Esophagus squamous epithelium (tissue), 5 donors: Measurements from ENCODE around the gene FBXL5. TPM values are rescaled to one million over a fixed set of nuclear protein-coding genes. Genes with fewer than 3 reads are reported as not detected.

Source experiments
- DNase-seq: peaks from one replicate; lab custom pipeline; 2025; lab: John Stamatoyannopoulos, UW
- H3K27ac ChIP-seq, 4 donors: fragments of 200-600 bp; sonication (generic); one replicate each; pipeline ENCODE4 v1.5.1; 2016 to 2019; ENCODE audit warnings: mild to moderate bottlenecking in 1 of 4
- H3K27me3 ChIP-seq, 4 donors: fragments of 200-600 bp; sonication (generic); 1 replicate in 3 of 4; 2 replicates in 1 of 4; pipeline versions ENCODE4 v1.5.1 to v1.6.0; 2017 to 2021; ENCODE audit warnings: antibody characterized with exemption in 1 of 4
- H3K36me3 ChIP-seq, 3 donors: fragments of 200-600 bp; sonication (generic); one replicate each; pipeline ENCODE4 v1.5.1; 2016 to 2019
- H3K4me1 ChIP-seq, 3 donors: fragments of 200-600 bp; sonication (generic); one replicate each; pipeline ENCODE4 v1.5.1; 2017 to 2019
- H3K4me3 ChIP-seq, 4 donors: fragments of 200-600 bp; sonication (generic); 1 replicate in 3 of 4; 2 replicates in 1 of 4; pipeline ENCODE4 v1.5.1; 2016 to 2019; ENCODE audit warnings: mild to moderate bottlenecking in 2 of 4, moderate library complexity in 1 of 4
- H3K9me3 ChIP-seq, 3 donors: fragments of 200-600 bp; sonication (generic); one replicate each; pipeline ENCODE4 v1.5.1; 2016 to 2019
- CTCF ChIP-seq, 6 experiments: fragments of 450-650 bp in 4 of 6; fragments of 200-600 bp in 2 of 6; sonication (generic) in 2 of 6; IDR thresholded peaks; one replicate each; pipeline ENCODE4 v1.5.1; 2016 to 2019; ENCODE audit warnings: antibody characterized with exemption in 6 of 6, mild to moderate bottlenecking in 4 of 6, moderate library complexity in 4 of 6
- POLR2A ChIP-seq, 4 donors: fragments of 450-650 bp; IDR thresholded peaks; one replicate each; pipeline ENCODE4 v1.6.1; 2017; ENCODE audit warnings: antibody characterized with exemption in 4 of 4, mild to moderate bottlenecking in 4 of 4, moderate library complexity in 3 of 4
- WGBS, 2 donors: methylation state at CpG; one replicate each; pipeline ENCODE4 v1.1.5; 2018; 5-methylcytosine and 5-hydroxymethylcytosine counted together
- intact Hi-C: fragments of 100-400 bp; cut with DNase I; formaldehyde crosslinking; loops from one replicate; pipeline ENCODE4 v1.15.0; 2022
- total RNA-seq, 4 donors: library from RNA; depleted of rRNA; stranded (reverse); fragments of >200 nt; gene quantifications; one replicate each; pipeline ENCODE4 v1.1.0, GENCODE V29; 2016
- donor health status: DM: yes; HTN: yes; CAD: no.

FBXL5 gene
- total RNA-seq, 4 donors from 2014 or later: 39.2 to 119 (median 72.3) TPM

GRCh38 chr4:15556511-15557092 is 98.6 kb downstream of the FBXL5 start:
- no peak for DNase-seq
- TF ChIP-seq CTCF (IDR thresholded peaks at IDR 0.05) (no peak), POLR2A (IDR thresholded peaks at IDR 0.05) (no peak)
- no peaks in the 10 kb centered on the region for H3K9me3 ChIP-seq
- no peaks in the 10 kb centered on the region for H3K4me1 ChIP-seq
- intact Hi-C loops: no loop called here
- no peaks in the 10 kb centered on the region for H3K27me3 ChIP-seq
- H3K4me3 ChIP-seq: no peak overlapping the region
- peaks cover 0 to 50% (median 3%) of the 10 kb centered on the region in 3 donors for H3K36me3 ChIP-seq
- 86 to 87% methylated on average over 4 of the region's 4 CpGs for WGBS, 2 donors
- H3K27ac ChIP-seq: no peak overlapping the region

Other genes starting within 250 kb of the FBXL5 start
- gene C1QTNF7, start 227.3 kb downstream of the FBXL5 start, total RNA-seq: 10 to 100 TPM in 1 of 4 donors, 1 to 10 TPM in 1, under 1 TPM in 2; 0.11 to 12.2 (median 1.5) TPM
- 1 to 10 TPM; 2.1 to 9.0 (median 6.4) TPM for gene CC2D2A, start 185.5 kb downstream of the FBXL5 start, total RNA-seq
- gene FAM200B, start 26.5 kb upstream of the FBXL5 start, total RNA-seq: 10 to 100 TPM; 17.1 to 39.6 (median 31.4) TPM
- gene BST1, start 47.7 kb upstream of the FBXL5 start, total RNA-seq: 1 to 10 TPM in 3 of 4 donors, under 1 TPM in 1; 0.97 to 7.4 (median 3.6) TPM
- gene CD38, start 123.0 kb upstream of the FBXL5 start, total RNA-seq: 1 to 10 TPM; 1.1 to 2.5 (median 1.9) TPM